ENCODE data around the gene APBB1.

The APBB1 gene

GRCh38 chr11:6419009-6419631 is at the start of gene APBB1:
TSS of gene APBB1 (minus strand) at chr11:6419094. CDS start at chr11:6411347, 7,747 bp downstream.
- Histone ChIP-seq H3K27me3 (ENCODE audit: control insufficient read depth in 1 of 2, insufficient read depth in 2 of 2, low read length in 2 of 2) (no peaks in the 10 kb centered on the region), H3K9me3 (ENCODE audit: control insufficient read depth in 2 of 2, low read length in 2 of 2) (no peaks in the 10 kb centered on the region), H3K27ac (ENCODE audit: low read length) (peak within 1 kb of the TSS; percentile 87), H3K4me1 (ENCODE audit: control insufficient read depth, insufficient read depth, low read length) (peaks cover 16% of the 10 kb centered on the region), H3K36me3 (ENCODE audit: control insufficient read depth in 2 of 2, insufficient read depth in 2 of 2, low read length in 2 of 2) (no peaks in the 10 kb centered on the region), H3K9ac (ENCODE audit: low read length in 2 of 2) (peak within 1 kb of the TSS; percentile 86 to 90), H3K4me3 (ENCODE audit: low read length in 2 of 2) (peak within 1 kb of the TSS; percentile 83 to 86)

GRCh38 chr11:6459099-6459450 is 40.2 kb upstream of the APBB1 start:
- H3K9ac ChIP-seq (ENCODE audit: low read length in 2 of 2) = no peak overlapping the region
- no peaks in the 10 kb centered on the region for H3K9me3 ChIP-seq (ENCODE audit: control insufficient read depth in 2 of 2, low read length in 2 of 2)
- H3K36me3 ChIP-seq (ENCODE audit: control insufficient read depth in 2 of 2, insufficient read depth in 2 of 2, low read length in 2 of 2) = peaks cover 39 to 75% of the 10 kb centered on the region in 2 donors
- no peaks in the 10 kb centered on the region for H3K4me1 ChIP-seq (ENCODE audit: control insufficient read depth, insufficient read depth, low read length)
- no peaks in the 10 kb centered on the region for H3K27me3 ChIP-seq (ENCODE audit: control insufficient read depth in 1 of 2, insufficient read depth in 2 of 2, low read length in 2 of 2)
- H3K4me3 ChIP-seq (ENCODE audit: low read length in 2 of 2) = no peak overlapping the region
- H3K27ac ChIP-seq (ENCODE audit: low read length) = no peak overlapping the region

- H3K36me3 ChIP-seq (ENCODE audit: control insufficient read depth in 2 of 2, insufficient read depth in 2 of 2, low read length in 2 of 2) = peaks cover 34 to 74% of the 10 kb centered on the region in 2 donors
- no peak overlapping the region for H3K9ac ChIP-seq (ENCODE audit: low read length in 2 of 2)
- no peaks in the 10 kb centered on the region for H3K9me3 ChIP-seq (ENCODE audit: control insufficient read depth in 2 of 2, low read length in 2 of 2)
- no peaks in the 10 kb centered on the region for H3K27me3 ChIP-seq (ENCODE audit: control insufficient read depth in 1 of 2, insufficient read depth in 2 of 2, low read length in 2 of 2)
- H3K4me3 ChIP-seq (ENCODE audit: low read length in 2 of 2) = no peak overlapping the region
- H3K27ac ChIP-seq (ENCODE audit: low read length) = no peak overlapping the region
- H3K4me1 ChIP-seq (ENCODE audit: control insufficient read depth, insufficient read depth, low read length) = no peaks in the 10 kb centered on the region
Measured at GRCh38 chr11:6458352-6459098, 39.6 kb upstream of the APBB1 start.

DNA sequence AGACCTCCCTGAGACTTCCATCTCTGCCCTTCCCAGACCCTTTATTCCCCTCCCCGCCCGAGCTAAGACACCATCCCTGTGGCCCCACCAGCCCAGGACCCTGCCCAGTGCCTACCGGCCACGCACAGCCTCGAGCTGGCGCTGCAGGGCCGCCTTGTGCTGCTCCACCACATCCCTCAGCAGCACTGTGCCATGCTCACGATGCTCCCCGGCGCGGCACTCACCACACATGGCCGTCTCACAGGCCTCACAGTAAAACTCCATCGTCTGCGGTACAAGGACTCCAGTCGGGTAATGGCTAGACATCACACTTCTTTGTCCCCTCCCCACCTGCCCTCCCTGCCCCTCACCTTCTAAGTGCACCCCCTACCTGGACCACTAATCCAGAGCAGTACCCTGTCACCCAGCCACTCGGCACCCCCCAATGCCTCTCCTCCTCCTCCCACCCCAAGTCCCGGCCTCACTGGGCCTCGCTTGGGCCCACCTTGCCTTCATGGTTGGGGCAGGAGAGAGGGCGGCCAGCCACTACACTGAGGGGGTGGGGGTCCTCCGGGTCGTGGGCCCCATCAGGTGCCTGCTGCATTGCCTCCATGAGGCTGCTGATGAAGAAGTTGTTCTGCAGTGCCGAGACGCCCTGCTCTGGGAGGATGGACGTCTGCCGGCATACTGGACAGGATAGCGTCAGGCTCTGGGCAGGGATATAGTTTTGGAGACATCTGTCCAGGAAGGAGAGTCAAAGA is 38.9 kb upstream of the APBB1 start:
- Histone ChIP-seq H3K9me3 (ENCODE audit: control insufficient read depth in 2 of 2, low read length in 2 of 2) (no peaks in the 10 kb centered on the region), H3K9ac (ENCODE audit: low read length in 2 of 2) (no peak overlapping the region), H3K4me3 (ENCODE audit: low read length in 2 of 2) (no peak overlapping the region), H3K4me1 (ENCODE audit: control insufficient read depth, insufficient read depth, low read length) (no peaks in the 10 kb centered on the region), H3K36me3 (ENCODE audit: control insufficient read depth in 2 of 2, insufficient read depth in 2 of 2, low read length in 2 of 2) (peaks cover 37 to 75% of the 10 kb centered on the region in 2 donors), H3K27ac (ENCODE audit: low read length) (no peak overlapping the region), H3K27me3 (ENCODE audit: control insufficient read depth in 1 of 2, insufficient read depth in 2 of 2, low read length in 2 of 2) (no peaks in the 10 kb centered on the region)

DNA sequence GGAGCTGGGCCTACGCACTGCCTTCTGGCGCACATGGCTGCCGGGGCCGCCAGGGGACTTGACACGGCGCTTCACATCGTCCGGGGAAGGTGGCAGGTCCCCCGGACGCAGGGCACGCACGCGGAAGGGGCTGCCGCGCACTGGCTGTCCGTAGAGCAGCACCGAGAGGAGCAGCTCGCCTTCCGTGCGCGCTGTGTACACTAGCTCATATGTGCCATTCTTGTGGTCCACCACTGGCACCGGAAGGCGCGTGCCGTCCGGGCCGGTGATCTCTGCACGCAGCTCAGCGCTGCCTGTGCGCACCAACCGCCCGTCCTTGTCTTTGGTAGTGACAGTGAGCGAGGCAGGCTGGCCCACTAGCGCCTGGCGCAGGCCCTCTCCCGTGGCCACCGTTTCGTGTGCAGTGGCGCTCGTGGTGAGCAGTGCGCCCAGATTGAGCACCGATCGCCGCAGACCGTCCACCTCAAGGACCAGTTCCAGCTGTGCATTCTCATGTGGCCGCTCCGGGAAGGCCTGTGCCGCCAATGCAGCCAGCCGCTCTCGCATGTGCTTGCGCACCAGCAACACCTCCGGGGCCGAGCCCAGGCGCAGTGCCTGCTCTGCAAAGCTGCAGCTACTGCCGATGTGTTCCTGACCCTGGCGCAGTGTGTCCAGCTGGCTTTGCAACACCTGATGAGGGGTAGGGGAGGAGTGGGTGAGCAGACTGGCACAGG is 37.6 kb upstream of the APBB1 start:
- H3K27me3 ChIP-seq (ENCODE audit: control insufficient read depth in 1 of 2, insufficient read depth in 2 of 2, low read length in 2 of 2) = no peaks in the 10 kb centered on the region
- H3K9me3 ChIP-seq (ENCODE audit: control insufficient read depth in 2 of 2, low read length in 2 of 2) = no peaks in the 10 kb centered on the region
- peaks cover 45 to 80% of the 10 kb centered on the region in 2 donors for H3K36me3 ChIP-seq (ENCODE audit: control insufficient read depth in 2 of 2, insufficient read depth in 2 of 2, low read length in 2 of 2)
- no peak overlapping the region for H3K9ac ChIP-seq (ENCODE audit: low read length in 2 of 2)
- H3K4me1 ChIP-seq (ENCODE audit: control insufficient read depth, insufficient read depth, low read length) = no peaks in the 10 kb centered on the region
- no peak overlapping the region for H3K4me3 ChIP-seq (ENCODE audit: low read length in 2 of 2)
- H3K27ac ChIP-seq (ENCODE audit: low read length) = no peak overlapping the region

DNA sequence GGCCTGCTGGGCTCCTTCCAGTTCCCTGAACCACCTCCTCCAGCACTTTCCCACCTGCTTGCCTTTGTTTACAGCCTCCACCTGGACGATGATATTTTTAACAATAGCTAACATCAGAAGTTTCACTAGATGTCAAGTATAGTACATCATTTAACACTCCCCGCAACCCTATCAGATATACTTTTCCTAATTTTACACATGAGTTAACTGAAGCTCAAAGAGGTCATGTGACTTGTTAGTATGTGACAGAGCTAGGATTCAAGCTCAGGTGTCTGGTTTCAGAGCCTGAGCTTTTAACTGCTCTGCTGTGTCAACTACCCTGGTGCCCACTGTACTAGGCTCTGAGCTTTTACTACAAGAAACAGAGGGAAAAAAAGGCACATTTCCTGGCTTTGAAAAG is 36.2 kb upstream of the APBB1 start:
- Histone ChIP-seq H3K9me3 (ENCODE audit: control insufficient read depth in 2 of 2, low read length in 2 of 2) (no peaks in the 10 kb centered on the region), H3K4me3 (ENCODE audit: low read length in 2 of 2) (no peak overlapping the region), H3K9ac (ENCODE audit: low read length in 2 of 2) (no peak overlapping the region), H3K4me1 (ENCODE audit: control insufficient read depth, insufficient read depth, low read length) (no peaks in the 10 kb centered on the region), H3K27ac (ENCODE audit: low read length) (no peak overlapping the region), H3K36me3 (ENCODE audit: control insufficient read depth in 2 of 2, insufficient read depth in 2 of 2, low read length in 2 of 2) (peaks cover 55 to 87% of the 10 kb centered on the region in 2 donors), H3K27me3 (ENCODE audit: control insufficient read depth in 1 of 2, insufficient read depth in 2 of 2, low read length in 2 of 2) (no peaks in the 10 kb centered on the region)

- H3K4me1 ChIP-seq (ENCODE audit: control insufficient read depth, insufficient read depth, low read length) = no peaks in the 10 kb centered on the region
- no peaks in the 10 kb centered on the region for H3K27me3 ChIP-seq (ENCODE audit: control insufficient read depth in 1 of 2, insufficient read depth in 2 of 2, low read length in 2 of 2)
- no peak overlapping the region for H3K4me3 ChIP-seq (ENCODE audit: low read length in 2 of 2)
- H3K27ac ChIP-seq (ENCODE audit: low read length) = no peak overlapping the region
- no peak overlapping the region for H3K9ac ChIP-seq (ENCODE audit: low read length in 2 of 2)
- H3K9me3 ChIP-seq (ENCODE audit: control insufficient read depth in 2 of 2, low read length in 2 of 2) = no peaks in the 10 kb centered on the region
- peaks cover 68 to 82% of the 10 kb centered on the region in 2 donors for H3K36me3 ChIP-seq (ENCODE audit: control insufficient read depth in 2 of 2, insufficient read depth in 2 of 2, low read length in 2 of 2)
Measured at GRCh38 chr11:6453152-6453551, 34.3 kb upstream of the APBB1 start.

DNA sequence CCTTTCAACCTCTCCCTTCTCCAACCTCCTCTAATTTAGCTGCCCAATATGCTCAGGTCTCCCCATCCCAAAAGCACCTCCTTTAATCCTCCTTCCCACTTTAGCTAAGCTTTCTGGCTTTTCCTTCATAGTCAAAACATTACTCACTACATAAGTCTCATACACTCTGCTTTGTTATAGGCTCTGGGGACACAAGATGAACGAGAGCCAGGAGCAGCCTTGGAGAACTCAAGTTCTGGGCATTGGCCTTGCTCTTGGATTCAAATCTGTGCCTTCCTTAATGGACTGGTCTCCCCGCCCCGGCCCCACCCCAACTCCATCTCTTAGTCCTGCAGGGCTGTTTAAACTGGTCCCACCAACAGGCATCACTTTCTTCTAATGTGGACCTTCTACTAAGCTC is 33.3 kb upstream of the APBB1 start:
- Histone ChIP-seq H3K36me3 (ENCODE audit: control insufficient read depth in 2 of 2, insufficient read depth in 2 of 2, low read length in 2 of 2) (peaks cover 67 to 75% of the 10 kb centered on the region in 2 donors), H3K27ac (ENCODE audit: low read length) (no peak overlapping the region), H3K4me3 (ENCODE audit: low read length in 2 of 2) (no peak overlapping the region), H3K9me3 (ENCODE audit: control insufficient read depth in 2 of 2, low read length in 2 of 2) (no peaks in the 10 kb centered on the region), H3K4me1 (ENCODE audit: control insufficient read depth, insufficient read depth, low read length) (no peaks in the 10 kb centered on the region), H3K27me3 (ENCODE audit: control insufficient read depth in 1 of 2, insufficient read depth in 2 of 2, low read length in 2 of 2) (no peaks in the 10 kb centered on the region), H3K9ac (ENCODE audit: low read length in 2 of 2) (no peak overlapping the region)

DNA sequence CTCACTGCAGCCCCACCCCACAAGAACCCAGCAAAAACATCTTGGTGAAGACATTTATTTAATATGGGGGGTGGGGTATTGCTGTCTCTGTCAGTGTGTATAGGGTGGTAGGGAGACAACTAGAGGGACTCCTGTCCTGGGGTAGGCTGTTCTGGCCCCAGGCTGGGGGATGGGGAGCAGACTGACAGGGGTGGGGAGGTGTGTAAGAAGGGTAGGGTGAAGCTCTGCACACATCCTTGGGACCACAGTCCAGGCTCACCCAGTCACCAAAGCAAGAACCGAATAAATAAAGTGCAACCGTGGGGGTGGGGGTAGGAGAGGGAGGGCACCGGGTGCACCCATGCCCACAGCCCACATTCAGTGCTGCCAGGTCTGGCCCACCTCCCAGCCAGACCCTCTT is 29.7 kb upstream of the APBB1 start:
- no peak overlapping the region for H3K9ac ChIP-seq (ENCODE audit: low read length in 2 of 2)
- H3K27ac ChIP-seq (ENCODE audit: low read length) = no peak overlapping the region
- H3K4me3 ChIP-seq (ENCODE audit: low read length in 2 of 2) = no peak overlapping the region
- no peaks in the 10 kb centered on the region for H3K27me3 ChIP-seq (ENCODE audit: control insufficient read depth in 1 of 2, insufficient read depth in 2 of 2, low read length in 2 of 2)
- peaks cover 39 to 41% of the 10 kb centered on the region in 2 donors for H3K36me3 ChIP-seq (ENCODE audit: control insufficient read depth in 2 of 2, insufficient read depth in 2 of 2, low read length in 2 of 2)
- no peaks in the 10 kb centered on the region for H3K9me3 ChIP-seq (ENCODE audit: control insufficient read depth in 2 of 2, low read length in 2 of 2)
- H3K4me1 ChIP-seq (ENCODE audit: control insufficient read depth, insufficient read depth, low read length) = no peaks in the 10 kb centered on the region

DNA sequence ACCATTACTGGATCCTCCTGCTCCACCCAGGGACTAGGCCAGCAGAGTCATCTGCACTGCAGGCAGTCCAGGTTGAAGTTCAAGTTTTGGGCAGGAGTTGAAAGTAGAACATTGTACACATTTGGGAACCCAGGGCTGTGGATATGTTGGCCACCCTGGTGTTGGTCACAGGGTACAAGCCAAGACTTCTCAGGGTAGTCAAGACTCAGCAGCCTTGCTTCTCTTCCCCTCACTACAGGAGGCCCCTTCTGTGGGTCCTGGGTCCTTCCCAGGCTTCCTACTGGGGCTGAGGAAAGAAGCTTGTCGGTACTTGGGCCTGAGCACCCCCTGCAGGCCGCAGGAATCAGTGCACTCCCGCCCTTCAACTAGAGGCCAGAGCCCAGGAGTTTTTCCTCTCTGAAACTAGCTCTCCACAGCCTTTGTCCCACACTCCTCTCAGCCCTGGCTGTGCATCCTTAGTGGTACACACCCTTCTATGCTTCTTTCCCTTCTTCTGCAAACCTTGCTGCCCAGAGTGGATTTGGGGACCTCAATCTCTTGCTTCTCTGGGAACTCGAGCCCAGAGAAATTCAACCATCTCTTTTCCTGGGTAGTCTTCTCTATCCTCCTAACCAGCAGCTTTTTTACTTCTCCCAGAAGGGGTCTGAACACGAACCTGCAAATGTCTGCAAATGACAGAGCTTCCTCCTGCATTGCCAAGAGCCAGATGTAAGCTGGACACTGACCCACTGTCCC is 24.5 kb upstream of the APBB1 start:
- no peaks in the 10 kb centered on the region for H3K9me3 ChIP-seq (ENCODE audit: control insufficient read depth in 2 of 2, low read length in 2 of 2)
- H3K4me3 ChIP-seq (ENCODE audit: low read length in 2 of 2) = no peak overlapping the region
- peaks cover 2 to 5% of the 10 kb centered on the region in 2 donors for H3K36me3 ChIP-seq (ENCODE audit: control insufficient read depth in 2 of 2, insufficient read depth in 2 of 2, low read length in 2 of 2)
- H3K27me3 ChIP-seq (ENCODE audit: control insufficient read depth in 1 of 2, insufficient read depth in 2 of 2, low read length in 2 of 2) = no peaks in the 10 kb centered on the region
- peaks cover 3% of the 10 kb centered on the region for H3K4me1 ChIP-seq (ENCODE audit: control insufficient read depth, insufficient read depth, low read length)
- no peak overlapping the region for H3K27ac ChIP-seq (ENCODE audit: low read length)
- no peak overlapping the region for H3K9ac ChIP-seq (ENCODE audit: low read length in 2 of 2)

Measured in stomach smooth muscle (tissue), 2 donors.